NCI-H2029 (cell line): ENCODE results near the gene UIMC1.
A peak's percentile ranks its signal among the peaks of the same experiment; 100 is the strongest.

ENCODE experiments used
- DNase-seq: peaks from one replicate; lab custom pipeline; 2025; lab: John Stamatoyannopoulos, UW

UIMC1 gene

GRCh38 chr5:176954050-176954449 lies 52.5 kb downstream of the UIMC1 start:
- DNase-seq = peak; percentile 38

- no peak for DNase-seq
Observed at GRCh38 chr5:176952531-176953193, 53.9 kb downstream of the UIMC1 start.

DNA sequence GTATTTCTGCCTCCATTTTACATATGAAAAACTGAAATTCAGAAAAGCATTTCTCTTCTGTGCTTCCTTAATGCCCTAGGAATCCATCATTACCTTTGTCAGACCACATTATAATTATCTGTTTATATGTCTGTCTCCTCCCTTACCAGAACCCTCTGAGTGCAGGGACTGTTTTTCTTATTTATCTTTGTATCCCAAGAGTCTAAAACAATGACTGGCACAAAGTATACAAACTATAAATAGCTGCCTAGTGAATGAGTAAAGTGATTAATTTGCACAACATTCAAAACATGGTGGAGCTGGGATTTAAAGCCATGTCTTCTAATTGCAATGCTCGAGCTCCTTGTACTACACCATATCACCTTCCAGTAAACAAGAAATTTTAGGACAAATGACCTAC lies 58.1 kb downstream of the UIMC1 start:
- DNase-seq = no peak

DNA sequence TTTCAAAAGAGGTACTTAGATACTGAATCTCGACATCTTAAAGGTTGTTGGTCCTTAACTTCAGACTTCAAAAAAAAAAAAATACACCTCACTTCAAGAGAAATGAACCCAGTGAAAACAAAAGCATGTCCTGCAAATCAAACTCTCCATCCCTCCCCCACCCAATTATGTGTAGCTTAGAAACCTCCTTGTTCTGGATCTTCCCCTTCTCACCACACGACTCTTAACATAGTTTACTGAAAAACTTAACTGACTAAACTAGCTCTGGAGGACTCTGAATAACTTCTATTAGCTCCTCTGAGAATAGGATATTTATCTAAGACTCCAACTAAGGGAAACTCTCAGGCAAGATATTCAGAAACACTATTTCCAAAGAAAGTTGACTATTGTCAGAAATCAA lies 58.7 kb downstream of the UIMC1 start:
- DNase-seq = no peak

GRCh38 chr5:176944268-176944667 lies 62.3 kb downstream of the UIMC1 start:
- no peak for DNase-seq

- DNase-seq = no peak
Observed at GRCh38 chr5:176943816-176944215, 62.8 kb downstream of the UIMC1 start.

- DNase-seq = no peak
Observed at GRCh38 chr5:176941951-176942350, 64.6 kb downstream of the UIMC1 start.

DNA sequence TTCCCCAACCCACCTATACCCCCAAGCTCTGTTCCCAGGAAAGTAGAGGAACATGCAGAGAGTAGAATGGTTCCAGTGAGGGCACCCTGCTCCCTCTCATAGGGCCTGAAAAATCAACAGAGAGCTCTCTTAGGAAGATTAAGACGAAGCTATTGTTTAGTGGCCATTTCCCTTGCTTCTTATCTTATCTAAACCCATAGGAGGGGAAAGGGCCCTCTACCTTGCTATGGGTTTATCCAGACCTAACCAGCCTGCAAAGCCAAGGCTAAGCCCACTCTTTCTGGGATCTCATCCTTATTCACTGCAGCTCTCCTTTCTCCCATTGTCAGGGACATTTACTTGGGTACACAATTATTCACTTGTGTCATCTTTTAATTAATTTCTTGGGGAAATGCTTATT lies 68.1 kb downstream of the UIMC1 start:
- DNase-seq = no peak

DNA sequence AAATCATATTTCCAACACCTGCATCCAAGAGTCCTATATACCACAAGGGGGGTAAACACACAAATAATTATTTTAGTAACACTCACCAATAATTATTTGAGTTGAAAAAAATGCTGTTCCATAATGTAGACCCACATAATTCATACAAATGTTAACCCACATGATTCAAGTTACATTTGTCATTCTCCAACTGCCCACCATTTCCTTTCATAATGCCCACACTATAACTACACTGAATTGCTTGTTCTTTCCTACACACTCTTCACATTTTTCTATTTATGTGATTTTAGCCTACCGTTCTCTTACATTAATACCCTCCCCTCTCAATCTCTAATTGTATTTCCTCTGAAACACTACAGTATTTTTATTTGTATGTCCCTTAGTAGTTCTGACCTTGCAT lies 71.6 kb downstream of the UIMC1 start:
- DNase-seq = no peak

- DNase-seq = no peak
Observed at GRCh38 chr5:176934309-176934930, 72.2 kb downstream of the UIMC1 start.

- no peak for DNase-seq
Observed at GRCh38 chr5:176929654-176930053, 76.9 kb downstream of the UIMC1 start.

DNA sequence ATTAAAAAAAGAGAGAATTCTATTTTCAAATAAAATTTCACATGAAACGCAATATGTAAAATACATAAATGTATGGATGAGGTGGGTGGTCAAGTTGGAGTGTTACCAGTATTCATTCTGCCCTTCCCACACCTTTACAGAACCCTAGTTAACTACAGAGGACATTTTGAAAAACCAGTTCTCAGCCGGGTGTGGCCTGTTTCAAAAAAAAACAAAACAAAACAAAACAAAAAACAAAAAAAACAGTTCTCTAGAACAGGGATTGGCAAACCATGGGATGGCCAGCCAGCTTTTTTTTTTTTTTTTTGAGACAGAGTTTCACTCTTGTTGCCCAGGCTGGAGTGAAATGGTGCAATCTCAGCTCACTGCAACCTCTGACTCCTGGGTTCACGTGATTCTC lies 79.0 kb downstream of the UIMC1 start:
- no peak for DNase-seq

- DNase-seq = no peak
Observed at GRCh38 chr5:176922817-176923216, 83.8 kb downstream of the UIMC1 start.

DNA sequence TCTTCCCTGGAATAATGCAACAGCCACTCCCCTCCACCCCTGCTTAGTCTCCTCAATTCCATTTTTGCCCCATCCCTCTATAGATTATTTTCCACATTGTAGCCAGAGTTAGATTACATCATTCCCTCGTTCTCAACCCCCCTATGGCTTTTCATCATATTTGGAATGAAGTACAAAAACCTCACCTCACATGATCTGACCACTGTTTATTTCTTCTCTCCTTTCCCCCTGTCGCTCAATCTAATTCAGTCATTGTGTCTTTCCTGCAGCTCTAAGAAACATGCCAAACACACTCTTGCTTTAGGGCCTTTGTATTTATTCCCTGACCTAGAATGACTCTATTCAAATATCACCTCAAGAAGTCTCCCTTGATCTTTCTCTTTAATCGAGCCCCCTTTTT lies 84.9 kb downstream of the UIMC1 start:
- DNase-seq = no peak

DNA sequence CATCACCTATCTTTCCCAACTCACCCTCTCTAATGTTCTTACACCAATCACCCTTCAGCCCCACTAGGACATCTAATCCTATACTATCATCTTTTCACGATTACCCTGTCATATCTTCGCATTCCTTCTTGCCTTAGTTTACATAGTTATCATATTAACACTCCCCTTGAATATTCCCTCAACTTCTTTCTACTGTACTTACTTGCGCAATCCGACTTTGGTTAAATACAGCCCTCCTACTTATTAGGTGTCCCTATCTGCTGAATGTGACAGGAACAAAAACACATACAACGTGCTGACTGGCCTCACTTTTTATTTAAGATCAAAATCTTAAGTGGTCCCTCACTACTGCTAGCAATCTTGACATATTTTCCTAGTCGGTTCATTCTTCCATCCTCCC lies 88.0 kb downstream of the UIMC1 start:
- DNase-seq = no peak

DNA sequence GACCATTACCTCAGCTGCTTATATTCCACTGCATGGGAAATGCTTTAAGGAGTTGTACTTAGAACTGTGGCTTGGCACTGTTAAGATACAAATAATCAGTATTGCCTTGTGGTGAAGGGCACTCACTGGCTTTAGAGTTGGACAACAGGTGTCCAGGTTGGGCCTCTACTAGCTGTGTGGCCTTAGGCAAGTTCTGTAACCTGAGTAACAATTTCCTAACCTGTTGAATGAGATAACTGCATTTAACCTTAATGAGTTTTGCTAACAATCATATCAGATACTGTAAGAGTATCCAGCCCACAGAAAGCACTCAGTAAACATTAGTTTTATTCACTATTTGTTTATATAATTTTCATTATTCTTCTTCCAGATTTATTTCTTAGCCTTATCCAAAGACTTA lies 90.2 kb downstream of the UIMC1 start:
- DNase-seq = peak; percentile 64

DNA sequence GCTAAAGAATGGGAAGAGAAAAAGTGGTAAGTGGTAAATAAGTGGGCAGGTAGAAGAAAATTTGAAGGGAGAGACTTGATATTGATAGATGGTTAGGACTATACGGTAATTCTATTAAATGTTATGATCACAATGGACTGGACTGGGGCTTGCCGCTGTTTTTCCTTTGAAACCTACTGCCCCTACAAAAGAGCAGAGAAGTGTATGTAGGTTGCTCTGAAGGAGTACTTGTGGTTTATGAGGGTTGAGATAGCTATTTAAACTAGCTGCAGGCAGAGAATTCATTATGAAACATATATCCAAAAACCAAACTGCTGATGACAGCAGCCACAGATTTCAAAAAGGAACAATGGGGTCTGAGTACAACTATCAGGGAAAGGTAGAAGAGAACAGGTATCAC lies 90.7 kb downstream of the UIMC1 start:
- no peak for DNase-seq

DNA sequence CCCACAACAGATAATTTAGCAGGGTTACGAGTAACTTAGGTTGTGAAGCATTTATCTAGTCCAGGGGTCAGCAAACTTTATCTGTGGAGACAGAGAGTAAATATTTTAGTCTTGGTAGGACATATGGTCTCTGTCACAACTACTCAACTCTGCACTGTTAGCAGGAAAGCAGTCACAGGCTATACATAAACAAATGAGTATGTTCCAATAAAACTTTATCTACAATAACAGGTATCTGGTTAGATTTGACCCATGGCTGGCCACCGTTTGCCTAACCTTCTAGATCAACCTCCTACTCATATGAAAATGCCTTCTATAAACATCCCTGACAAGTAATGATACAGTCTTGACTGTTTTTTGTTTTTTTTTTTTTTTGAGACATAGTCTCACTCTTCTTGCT lies 94.5 kb downstream of the UIMC1 start:
- no peak for DNase-seq

GRCh38 chr5:176908675-176909368 lies 97.8 kb downstream of the UIMC1 start:
- no peak for DNase-seq

- no peak for DNase-seq
Observed at GRCh38 chr5:176906796-176907195, 99.8 kb downstream of the UIMC1 start.

DNA sequence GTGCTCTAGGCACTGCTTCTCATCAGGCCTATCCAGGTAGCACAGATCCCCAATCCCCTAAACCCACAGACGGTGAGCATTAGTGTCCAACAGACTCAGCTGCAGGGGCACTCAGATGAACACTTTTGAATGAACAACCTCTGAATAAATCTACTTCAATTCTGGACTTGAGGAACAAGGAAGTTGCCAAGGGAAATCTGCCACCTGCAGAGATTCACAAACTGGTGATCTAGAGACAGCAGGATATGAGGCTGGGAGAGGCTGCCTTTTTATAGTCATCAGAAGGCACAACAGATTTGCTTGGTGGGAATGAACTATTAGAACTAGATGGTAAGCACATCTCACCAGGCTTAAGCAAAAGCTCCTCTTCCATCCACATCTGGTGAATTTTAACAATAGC lies 100.5 kb downstream of the UIMC1 start:
- DNase-seq = no peak

GRCh38 chr5:176904276-176904675 lies 102.3 kb downstream of the UIMC1 start:
- DNase-seq = no peak

DNA sequence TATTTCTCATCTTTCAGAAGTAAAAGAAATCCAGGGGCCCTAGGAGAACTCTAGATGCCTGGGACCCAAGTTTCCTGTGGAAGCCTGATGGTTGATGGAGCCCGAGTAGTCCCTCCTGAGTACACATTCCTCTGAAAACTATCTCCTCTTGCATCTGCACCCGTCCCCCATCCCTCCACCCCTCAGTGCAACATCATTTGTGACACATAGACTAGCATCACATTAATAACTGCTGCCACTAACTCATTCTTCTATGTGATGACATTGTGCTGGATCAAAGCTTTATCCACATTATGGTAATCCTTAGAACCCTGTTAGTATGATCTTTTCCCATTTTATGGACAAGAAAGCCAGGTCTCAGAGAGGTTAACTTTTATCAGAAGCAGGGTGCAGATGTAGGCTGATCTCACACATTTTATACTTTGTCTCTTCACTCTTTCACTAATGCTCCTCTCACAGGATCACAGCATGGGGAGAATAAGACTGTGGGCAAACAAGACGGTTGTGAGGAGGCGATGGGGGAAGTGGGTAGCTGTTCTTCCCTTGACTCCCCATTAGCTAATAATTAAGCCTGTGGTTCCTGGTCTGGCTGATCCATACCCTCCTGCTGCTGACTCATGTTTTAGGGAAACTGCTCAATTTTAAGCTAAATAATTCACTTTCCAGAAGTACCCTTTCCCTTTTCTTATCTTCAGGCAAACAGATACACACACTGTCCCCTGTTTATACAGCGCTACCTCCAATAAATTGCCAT lies 103.5 kb downstream of the UIMC1 start:
- DNase-seq = no peak
